HepG2 (cell line): ENCODE results near the gene KREMEN1.

Experiments used
- GATAD1 ChIP-seq: IDR thresholded peaks from 2 replicates; pipeline ENCODE4 v1.6.1; 2016; ENCODE audit warnings: missing genetic modification reagents, missing compliant biosample characterization
- MEF2D ChIP-seq: sonication (generic); formaldehyde crosslinking; IDR thresholded peaks from 2 replicates; pipeline ENCODE4 v1.5.1; 2020; ENCODE audit warnings: mild to moderate bottlenecking, missing genetic modification reagents
- MXI1 ChIP-seq: IDR thresholded peaks from 3 replicates; pipeline ENCODE4 v1.6.1; 2012; ENCODE audit warnings: low read depth, low read length, inconsistent platforms, borderline replicate concordance
- MYC ChIP-seq: sonication (generic); formaldehyde crosslinking; IDR thresholded peaks from 2 replicates; pipeline ENCODE4 v1.9.0; 2021; ENCODE audit warnings: missing genetic modification reagents, borderline replicate concordance
- PCBP2 ChIP-seq: fragments of 200-400 bp; formaldehyde crosslinking; optimal IDR thresholded peaks from 2 replicates; pipeline ENCODE3; 2018; ENCODE audit warnings: low read length, low read depth; ENCODE audit not compliant: poor library complexity, severe bottlenecking
- ZFP36 ChIP-seq: fragments of 150-350 bp; IDR thresholded peaks from 2 replicates; pipeline ENCODE4 v1.6.1; 2018; ENCODE audit warnings: borderline replicate concordance, low read length, low read depth; ENCODE audit not compliant: partially characterized antibody
- TF ChIP-seq, protein P1 (sequence below): sonication (generic); formaldehyde crosslinking; IDR thresholded peaks from 2 replicates; pipeline ENCODE4 v1.5.0; 2020; ENCODE audit warnings: mild to moderate bottlenecking, missing genetic modification reagents, moderate library complexity

GRCh38 chr22:29023172-29023796 lies 49.6 kb upstream of the KREMEN1 start:
- TF ChIP-seq GATAD1 (CRISPR knock-in tag) (no peak), ZFP36 (no peak), MXI1 (no peak), PCBP2 (no peak), MEF2D (CRISPR knock-in tag) (no peak), MYC (CRISPR knock-in tag) (no peak)
- TF ChIP-seq, protein P1, sequence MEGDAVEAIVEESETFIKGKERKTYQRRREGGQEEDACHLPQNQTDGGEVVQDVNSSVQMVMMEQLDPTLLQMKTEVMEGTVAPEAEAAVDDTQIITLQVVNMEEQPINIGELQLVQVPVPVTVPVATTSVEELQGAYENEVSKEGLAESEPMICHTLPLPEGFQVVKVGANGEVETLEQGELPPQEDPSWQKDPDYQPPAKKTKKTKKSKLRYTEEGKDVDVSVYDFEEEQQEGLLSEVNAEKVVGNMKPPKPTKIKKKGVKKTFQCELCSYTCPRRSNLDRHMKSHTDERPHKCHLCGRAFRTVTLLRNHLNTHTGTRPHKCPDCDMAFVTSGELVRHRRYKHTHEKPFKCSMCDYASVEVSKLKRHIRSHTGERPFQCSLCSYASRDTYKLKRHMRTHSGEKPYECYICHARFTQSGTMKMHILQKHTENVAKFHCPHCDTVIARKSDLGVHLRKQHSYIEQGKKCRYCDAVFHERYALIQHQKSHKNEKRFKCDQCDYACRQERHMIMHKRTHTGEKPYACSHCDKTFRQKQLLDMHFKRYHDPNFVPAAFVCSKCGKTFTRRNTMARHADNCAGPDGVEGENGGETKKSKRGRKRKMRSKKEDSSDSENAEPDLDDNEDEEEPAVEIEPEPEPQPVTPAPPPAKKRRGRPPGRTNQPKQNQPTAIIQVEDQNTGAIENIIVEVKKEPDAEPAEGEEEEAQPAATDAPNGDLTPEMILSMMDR (CRISPR knock-in tag), result no peak
